SK-N-SH treated with all-trans-retinoic acid at 6 μM for 48 hours (cell line): ENCODE data around the gene THADA.

Experiments used
- ATAC-seq: fragments of 200-7000 bp; cut with Tn5 transposase; 3 replicates; pipeline ENCODE4 v1.9.1; 2020; ENCODE audit warnings: mild to moderate bottlenecking, moderate library complexity
- BACH2 ChIP-seq: fragments of 250-450 bp; sonication (Bioruptor Pico); IDR thresholded peaks from 2 replicates; pipeline ENCODE4 v1.9.0; 2021; ENCODE audit warnings: mild to moderate bottlenecking, borderline replicate concordance
- CSDC2 ChIP-seq: fragments of 250-450 bp; sonication (Bioruptor Pico); IDR thresholded peaks from 2 replicates; pipeline ENCODE4 v1.5.0; 2020; ENCODE audit warnings: mild to moderate bottlenecking, moderate library complexity
- GLIS3 ChIP-seq: fragments of 250-450 bp; sonication (Bioruptor Pico); IDR thresholded peaks from 2 replicates; pipeline ENCODE4 v1.5.0; 2020; ENCODE audit warnings: mild to moderate bottlenecking, moderate library complexity
- ISL1 ChIP-seq: fragments of 250-450 bp; sonication (Bioruptor Pico); IDR thresholded peaks from 2 replicates; pipeline ENCODE4 v2.1.2; 2022; ENCODE audit warnings: mild to moderate bottlenecking, moderate library complexity
- OSR1 ChIP-seq: fragments of 250-450 bp; sonication (Bioruptor Pico); IDR thresholded peaks from 2 replicates; pipeline ENCODE4 v1.8.0; 2022; ENCODE audit warnings: moderate library complexity, mild to moderate bottlenecking, inconsistent platforms
- PATZ1 ChIP-seq: fragments of 250-450 bp; sonication (Bioruptor Pico); IDR thresholded peaks from 2 replicates; pipeline ENCODE4 v1.8.0; 2020; ENCODE audit warnings: mild to moderate bottlenecking, moderate library complexity, borderline replicate concordance
- PPARA ChIP-seq: fragments of 250-450 bp; sonication (Bioruptor Pico); IDR thresholded peaks from 2 replicates; pipeline ENCODE4 v1.5.0; 2020; ENCODE audit warnings: mild to moderate bottlenecking, borderline replicate concordance
- RARB ChIP-seq: fragments of 250-450 bp; sonication (Bioruptor Pico); IDR thresholded peaks from 2 replicates; pipeline ENCODE4 v1.8.0; 2021; ENCODE audit warnings: mild to moderate bottlenecking, moderate library complexity
- SNAI2 ChIP-seq: fragments of 250-450 bp; sonication (Bioruptor Pico); IDR thresholded peaks from 2 replicates; pipeline ENCODE4 v1.5.0; 2020; ENCODE audit warnings: mild to moderate bottlenecking, moderate library complexity
- TCF4 ChIP-seq: fragments of 250-450 bp; sonication (Bioruptor Pico); IDR thresholded peaks from 2 replicates; pipeline ENCODE4 v1.8.0; 2021; ENCODE audit warnings: mild to moderate bottlenecking, moderate library complexity, borderline replicate concordance
- TOX ChIP-seq: fragments of 250-450 bp; sonication (Bioruptor Pico); IDR thresholded peaks from 2 replicates; pipeline ENCODE4 v1.8.0; 2021; ENCODE audit warnings: mild to moderate bottlenecking, moderate library complexity, borderline replicate concordance
- ZC3H10 ChIP-seq: fragments of 250-450 bp; sonication (Bioruptor Pico); IDR thresholded peaks from 2 replicates; pipeline ENCODE4 v1.5.1; 2021; ENCODE audit warnings: mild to moderate bottlenecking, moderate library complexity
- ZFP3 ChIP-seq: fragments of 250-450 bp; sonication (Bioruptor Pico); IDR thresholded peaks from 2 replicates; pipeline ENCODE4 v1.5.0; 2020; ENCODE audit warnings: mild to moderate bottlenecking, moderate library complexity
- ZFP30 ChIP-seq: fragments of 450-650 bp; formaldehyde crosslinking; IDR thresholded peaks from 2 replicates; pipeline ENCODE4 v1.5.0; 2022; ENCODE audit warnings: mild to moderate bottlenecking, moderate library complexity
- ZNF565 ChIP-seq: fragments of 450-650 bp; formaldehyde crosslinking; conservative IDR thresholded peaks from 2 replicates; pipeline ENCODE4 v1.5.0; 2020; ENCODE audit warnings: low read depth, mild to moderate bottlenecking, moderate library complexity
- ZNF70 ChIP-seq: fragments of 450-650 bp; formaldehyde crosslinking; IDR thresholded peaks from 2 replicates; pipeline ENCODE4 v1.5.0; 2020; ENCODE audit warnings: mild to moderate bottlenecking, moderate library complexity
- ZNF8 ChIP-seq: fragments of 450-650 bp; formaldehyde crosslinking; IDR thresholded peaks from 2 replicates; pipeline ENCODE4 v1.5.0; 2020; ENCODE audit warnings: mild to moderate bottlenecking, moderate library complexity
- TF ChIP-seq, protein P1 (sequence below): fragments of 250-450 bp; sonication (Bioruptor Pico); IDR thresholded peaks from 2 replicates; pipeline ENCODE4 v1.8.0; 2021; ENCODE audit warnings: low read depth, mild to moderate bottlenecking, moderate library complexity, borderline replicate concordance
- TF ChIP-seq, protein P2 (sequence below): fragments of 250-450 bp; sonication (Bioruptor Pico); IDR thresholded peaks from 2 replicates; pipeline ENCODE4 v1.5.0; 2020; ENCODE audit warnings: mild to moderate bottlenecking, moderate library complexity
- TF ChIP-seq, protein P3 (sequence below): fragments of 250-450 bp; sonication (Bioruptor Pico); IDR thresholded peaks from 2 replicates; pipeline ENCODE4 v1.5.1; 2020; ENCODE audit warnings: low read depth, mild to moderate bottlenecking, moderate library complexity

THADA gene

GRCh38 chr2:43559391-43560230 is 36.2 kb downstream of the THADA start:
- ATAC-seq = no peak
- TF ChIP-seq ZNF70 (CRISPR knock-in tag) = no peak
- no peak for TF ChIP-seq ZC3H10 (CRISPR knock-in tag)
- TF ChIP-seq ZFP30 (CRISPR knock-in tag) = no peak
- no peak for TF ChIP-seq BACH2 (CRISPR knock-in tag)
- TF ChIP-seq TCF4 (CRISPR knock-in tag) = no peak
- TF ChIP-seq ISL1 (CRISPR knock-in tag) = no peak
- no peak for TF ChIP-seq OSR1 (CRISPR knock-in tag)
- no peak for TF ChIP-seq GLIS3 (CRISPR knock-in tag)
- no peak for TF ChIP-seq SNAI2 (CRISPR knock-in tag)
- TF ChIP-seq, protein P1, sequence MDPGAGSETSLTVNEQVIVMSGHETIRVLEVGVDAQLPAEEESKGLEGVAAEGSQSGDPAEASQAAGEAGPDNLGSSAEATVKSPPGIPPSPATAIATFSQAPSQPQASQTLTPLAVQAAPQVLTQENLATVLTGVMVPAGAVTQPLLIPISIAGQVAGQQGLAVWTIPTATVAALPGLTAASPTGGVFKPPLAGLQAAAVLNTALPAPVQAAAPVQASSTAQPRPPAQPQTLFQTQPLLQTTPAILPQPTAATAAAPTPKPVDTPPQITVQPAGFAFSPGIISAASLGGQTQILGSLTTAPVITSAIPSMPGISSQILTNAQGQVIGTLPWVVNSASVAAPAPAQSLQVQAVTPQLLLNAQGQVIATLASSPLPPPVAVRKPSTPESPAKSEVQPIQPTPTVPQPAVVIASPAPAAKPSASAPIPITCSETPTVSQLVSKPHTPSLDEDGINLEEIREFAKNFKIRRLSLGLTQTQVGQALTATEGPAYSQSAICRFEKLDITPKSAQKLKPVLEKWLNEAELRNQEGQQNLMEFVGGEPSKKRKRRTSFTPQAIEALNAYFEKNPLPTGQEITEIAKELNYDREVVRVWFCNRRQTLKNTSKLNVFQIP (CRISPR knock-in tag) = no peak
- no peak for TF ChIP-seq RARB (CRISPR knock-in tag)
- no peak for TF ChIP-seq ZNF565 (CRISPR knock-in tag)
- TF ChIP-seq, protein P2, sequence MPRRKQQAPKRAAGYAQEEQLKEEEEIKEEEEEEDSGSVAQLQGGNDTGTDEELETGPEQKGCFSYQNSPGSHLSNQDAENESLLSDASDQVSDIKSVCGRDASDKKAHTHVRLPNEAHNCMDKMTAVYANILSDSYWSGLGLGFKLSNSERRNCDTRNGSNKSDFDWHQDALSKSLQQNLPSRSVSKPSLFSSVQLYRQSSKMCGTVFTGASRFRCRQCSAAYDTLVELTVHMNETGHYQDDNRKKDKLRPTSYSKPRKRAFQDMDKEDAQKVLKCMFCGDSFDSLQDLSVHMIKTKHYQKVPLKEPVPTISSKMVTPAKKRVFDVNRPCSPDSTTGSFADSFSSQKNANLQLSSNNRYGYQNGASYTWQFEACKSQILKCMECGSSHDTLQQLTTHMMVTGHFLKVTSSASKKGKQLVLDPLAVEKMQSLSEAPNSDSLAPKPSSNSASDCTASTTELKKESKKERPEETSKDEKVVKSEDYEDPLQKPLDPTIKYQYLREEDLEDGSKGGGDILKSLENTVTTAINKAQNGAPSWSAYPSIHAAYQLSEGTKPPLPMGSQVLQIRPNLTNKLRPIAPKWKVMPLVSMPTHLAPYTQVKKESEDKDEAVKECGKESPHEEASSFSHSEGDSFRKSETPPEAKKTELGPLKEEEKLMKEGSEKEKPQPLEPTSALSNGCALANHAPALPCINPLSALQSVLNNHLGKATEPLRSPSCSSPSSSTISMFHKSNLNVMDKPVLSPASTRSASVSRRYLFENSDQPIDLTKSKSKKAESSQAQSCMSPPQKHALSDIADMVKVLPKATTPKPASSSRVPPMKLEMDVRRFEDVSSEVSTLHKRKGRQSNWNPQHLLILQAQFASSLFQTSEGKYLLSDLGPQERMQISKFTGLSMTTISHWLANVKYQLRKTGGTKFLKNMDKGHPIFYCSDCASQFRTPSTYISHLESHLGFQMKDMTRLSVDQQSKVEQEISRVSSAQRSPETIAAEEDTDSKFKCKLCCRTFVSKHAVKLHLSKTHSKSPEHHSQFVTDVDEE (CRISPR knock-in tag) = no peak
- TF ChIP-seq, protein P3, sequence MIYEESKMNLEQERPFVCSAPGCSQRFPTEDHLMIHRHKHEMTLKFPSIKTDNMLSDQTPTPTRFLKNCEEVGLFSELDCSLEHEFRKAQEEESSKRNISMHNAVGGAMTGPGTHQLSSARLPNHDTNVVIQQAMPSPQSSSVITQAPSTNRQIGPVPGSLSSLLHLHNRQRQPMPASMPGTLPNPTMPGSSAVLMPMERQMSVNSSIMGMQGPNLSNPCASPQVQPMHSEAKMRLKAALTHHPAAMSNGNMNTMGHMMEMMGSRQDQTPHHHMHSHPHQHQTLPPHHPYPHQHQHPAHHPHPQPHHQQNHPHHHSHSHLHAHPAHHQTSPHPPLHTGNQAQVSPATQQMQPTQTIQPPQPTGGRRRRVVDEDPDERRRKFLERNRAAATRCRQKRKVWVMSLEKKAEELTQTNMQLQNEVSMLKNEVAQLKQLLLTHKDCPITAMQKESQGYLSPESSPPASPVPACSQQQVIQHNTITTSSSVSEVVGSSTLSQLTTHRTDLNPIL (CRISPR knock-in tag) = no peak
- TF ChIP-seq ZNF8 (CRISPR knock-in tag) = no peak
- TF ChIP-seq ZFP3 (CRISPR knock-in tag) = no peak
- TF ChIP-seq PPARA (CRISPR knock-in tag) = no peak
- no peak for TF ChIP-seq TOX (CRISPR knock-in tag)
- TF ChIP-seq CSDC2 (CRISPR knock-in tag) = no peak

GRCh38 chr2:43557196-43557595 is 38.6 kb downstream of the THADA start:
- no peak for ATAC-seq

DNA sequence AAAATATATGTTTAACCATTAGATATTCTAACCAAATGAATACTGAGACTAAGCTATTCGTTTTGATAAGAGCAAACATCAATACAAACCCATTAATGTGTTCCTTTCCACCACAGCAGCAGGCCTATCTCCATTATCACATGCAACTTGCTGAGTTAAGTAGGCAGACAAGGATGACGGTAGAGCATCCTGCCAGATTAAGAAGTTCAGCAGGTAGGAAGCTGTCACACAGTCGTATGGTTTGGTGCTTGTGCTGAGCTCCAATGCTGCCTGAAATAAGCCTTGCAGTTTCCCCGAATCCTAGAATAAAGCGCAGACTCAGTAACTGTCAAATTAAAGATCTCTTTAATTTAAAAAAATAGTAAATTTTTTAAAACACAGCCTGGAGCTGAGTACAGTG is 39.6 kb downstream of the THADA start:
- no peak for ATAC-seq
- TF ChIP-seq ZNF70 (CRISPR knock-in tag) (no peak), GLIS3 (CRISPR knock-in tag) (no peak), PATZ1 (no peak), ZFP3 (CRISPR knock-in tag) (no peak), TOX (CRISPR knock-in tag) (no peak), BACH2 (CRISPR knock-in tag) (no peak)
- TF ChIP-seq, protein P2 (CRISPR knock-in tag) = no peak

More at GRCh38 chr2:43557196-43557595, 38.6 kb downstream of the THADA start:
- TF ChIP-seq, protein P2 (CRISPR knock-in tag) = no peak
- TF ChIP-seq BACH2 (CRISPR knock-in tag) = no peak
- TF ChIP-seq PPARA (CRISPR knock-in tag) = no peak
- TF ChIP-seq, all 23 proteins: peak for 0
